HepG2 (cell line): ENCODE results near the gene ZNFX1. TPM values are rescaled to one million over a fixed set of nuclear protein-coding genes. Genes with fewer than 3 reads are reported as not detected.

Experiments used
- CCDC6 ChIP-seq: sonication (generic); formaldehyde crosslinking; IDR thresholded peaks from 2 replicates; pipeline ENCODE4 v1.8.1; 2022; ENCODE audit warnings: mild to moderate bottlenecking, missing genetic modification reagents, moderate library complexity
- DRAP1 ChIP-seq: IDR thresholded peaks from 2 replicates; pipeline ENCODE4 v1.6.1; 2016; ENCODE audit warnings: missing genetic modification reagents, missing compliant biosample characterization
- FOXA3 ChIP-seq: IDR thresholded peaks from 2 replicates; pipeline ENCODE4 v1.6.1; 2016; ENCODE audit warnings: missing genetic modification reagents, missing compliant biosample characterization
- FUBP1 ChIP-seq: sonication (generic); formaldehyde crosslinking; IDR thresholded peaks from 2 replicates; pipeline ENCODE4 v1.5.1; 2020; ENCODE audit warnings: missing genetic modification reagents, mild to moderate bottlenecking, borderline replicate concordance
- MED13 ChIP-seq: sonication (generic); formaldehyde crosslinking; IDR thresholded peaks from 2 replicates; pipeline ENCODE4 v1.5.0; 2020; ENCODE audit warnings: missing genetic modification reagents
- MYPOP ChIP-seq: sonication (generic); formaldehyde crosslinking; IDR thresholded peaks from 2 replicates; pipeline ENCODE4 v1.8.1; 2023; ENCODE audit warnings: mild to moderate bottlenecking, moderate library complexity, missing genetic modification reagents
- NFATC3 ChIP-seq: sonication (generic); formaldehyde crosslinking; IDR thresholded peaks from 2 replicates; pipeline ENCODE4 v1.5.1; 2020; ENCODE audit warnings: mild to moderate bottlenecking, missing genetic modification reagents
- NR0B2 ChIP-seq: sonication (generic); formaldehyde crosslinking; IDR thresholded peaks from 2 replicates; pipeline ENCODE4 v1.4.0; 2020; ENCODE audit warnings: mild to moderate bottlenecking, missing genetic modification reagents
- PAF1 ChIP-seq: IDR thresholded peaks from 2 replicates; pipeline ENCODE4 v1.6.1; 2016; ENCODE audit warnings: missing genetic modification reagents, missing compliant biosample characterization
- RARA ChIP-seq: IDR thresholded peaks from 2 replicates; pipeline ENCODE4 v1.6.1; 2016; ENCODE audit warnings: missing genetic modification reagents, missing compliant biosample characterization
- RBM22 ChIP-seq: fragments of 200-400 bp; formaldehyde crosslinking; optimal IDR thresholded peaks from 2 replicates; pipeline ENCODE3; 2017; ENCODE audit warnings: mild to moderate bottlenecking, low read length, moderate library complexity
- RFX1 ChIP-seq: fragments of 450-650 bp; IDR thresholded peaks from 2 replicates; pipeline ENCODE4 v1.6.1; 2017
- SP4 ChIP-seq: sonication (generic); formaldehyde crosslinking; IDR thresholded peaks from 2 replicates; pipeline ENCODE4 v1.8.1; 2023; ENCODE audit warnings: mild to moderate bottlenecking, missing genetic modification reagents
- SPEN ChIP-seq: sonication (generic); formaldehyde crosslinking; IDR thresholded peaks from 2 replicates; pipeline ENCODE4 v1.5.1; 2020; ENCODE audit warnings: low read depth, mild to moderate bottlenecking, missing genetic modification reagents
- TBX3 ChIP-seq: fragments of 450-650 bp; IDR thresholded peaks from 2 replicates; pipeline ENCODE4 v1.6.1; 2017; ENCODE audit warnings: antibody characterized with exemption, mild to moderate bottlenecking, inconsistent platforms, borderline replicate concordance
- U2AF2 ChIP-seq: fragments of 200-400 bp; formaldehyde crosslinking; IDR thresholded peaks from 2 replicates; pipeline ENCODE4 v1.6.1; 2017; ENCODE audit warnings: low read depth, mild to moderate bottlenecking, low read length
- YEATS2 ChIP-seq: sonication (generic); formaldehyde crosslinking; IDR thresholded peaks from 2 replicates; pipeline ENCODE4 v1.4.0; 2020; ENCODE audit warnings: missing genetic modification reagents, borderline replicate concordance
- ZHX2 ChIP-seq, 2 experiments: sonication (generic) in 1 of 2; formaldehyde crosslinking in 1 of 2; IDR thresholded peaks; 2 replicates each; pipeline versions ENCODE4 v1.6.1 to v1.9.0; 2014 to 2022; ENCODE audit warnings: antibody characterized with exemption in 1 of 2, borderline replicate concordance in 1 of 2, inconsistent platforms in 1 of 2, low read depth in 1 of 2, missing genetic modification reagents in 1 of 2
- ZNF232 ChIP-seq: sonication (generic); formaldehyde crosslinking; IDR thresholded peaks from 2 replicates; pipeline ENCODE4 v1.4.0; 2020; ENCODE audit warnings: missing genetic modification reagents, borderline replicate concordance
- ZNF326 ChIP-seq: sonication (generic); formaldehyde crosslinking; IDR thresholded peaks from 2 replicates; pipeline ENCODE4 v1.4.0; 2020; ENCODE audit warnings: missing genetic modification reagents, borderline replicate concordance
- polyA plus RNA-seq, 8 experiments: library from polyadenylated mRNA; depleted of rRNA in 3 of 8; stranded (reverse) in 7 of 8; unstranded in 1 of 8; fragments of >200 nt; fragmentation: Illumina TruSeq in 4 of 8; extraction: Trizol in 4 of 8; gene quantifications; 2 replicates each; pipeline versions ENCODE4 v1.2.1 to v1.2.3, GENCODE V29; 2011 to 2016; ENCODE audit warnings: low read depth in 4 of 8, missing spikeins in 1 of 8, mixed read lengths in 1 of 8; ENCODE audit not compliant: insufficient read depth in 1 of 8
- total RNA-seq, 5 experiments: library from RNA; depleted of rRNA; stranded (reverse); fragments of >200 nt; fragmentation: Illumina TruSeq; extraction: Trizol; gene quantifications; 2 replicates each; pipeline ENCODE4 v1.2.3, GENCODE V29; 2016; ENCODE audit warnings: low read depth in 1 of 5

ZNFX1 gene
- total and polyA plus RNA-seq, 2 of the 13 experiments (the other 11 are each of a cell fraction or from before 2014, with no cell fraction given): 2.9 to 11.1 TPM

- TF ChIP-seq NFATC3 (no peak), SP4 (CRISPR knock-in tag) (no peak), TBX3 (0 out of 2 replicates have a peak, but pooled peaks have one; percentile 7), ZNF232 (CRISPR knock-in tag) (no peak), ZNF326 (CRISPR knock-in tag) (no peak), MED13 (no peak), FUBP1 (CRISPR knock-in tag) (no peak), MYPOP (CRISPR knock-in tag) (no peak), RARA (CRISPR knock-in tag) (no peak), NR0B2 (CRISPR knock-in tag) (no peak), YEATS2 (CRISPR knock-in tag) (no peak), SPEN (CRISPR knock-in tag) (no peak), DRAP1 (CRISPR knock-in tag) (no peak), FOXA3 (no peak), ZHX2 (IDR thresholded peaks at IDR 0.05; ENCODE audit: low read depth) (no peak), ZHX2 (CRISPR knock-in tag; IDR thresholded peaks at IDR 0.05; ENCODE audit: borderline replicate concordance) (no peak), CCDC6 (CRISPR knock-in tag) (no peak), PAF1 (peak; percentile 69; the same call in 1 of the 2 replicates), RBM22 (peak; percentile 77), RFX1 (no peak), U2AF2 (no peak)
These were observed 7.4 kb upstream of the ZNFX1 start (continued) for GRCh38 chr20:49285233-49285668.
